ENCODE measurements around the gene SRD5A1. TPM values are rescaled to one million over a fixed set of nuclear protein-coding genes. Genes with fewer than 3 reads are reported as not detected.

The SRD5A1 gene
- total and polyA plus RNA-seq, 2 of the 8 experiments (the other 6 are each of a cell fraction or from before 2014, with no cell fraction given), result 34.7 to 42.4 TPM

DNA sequence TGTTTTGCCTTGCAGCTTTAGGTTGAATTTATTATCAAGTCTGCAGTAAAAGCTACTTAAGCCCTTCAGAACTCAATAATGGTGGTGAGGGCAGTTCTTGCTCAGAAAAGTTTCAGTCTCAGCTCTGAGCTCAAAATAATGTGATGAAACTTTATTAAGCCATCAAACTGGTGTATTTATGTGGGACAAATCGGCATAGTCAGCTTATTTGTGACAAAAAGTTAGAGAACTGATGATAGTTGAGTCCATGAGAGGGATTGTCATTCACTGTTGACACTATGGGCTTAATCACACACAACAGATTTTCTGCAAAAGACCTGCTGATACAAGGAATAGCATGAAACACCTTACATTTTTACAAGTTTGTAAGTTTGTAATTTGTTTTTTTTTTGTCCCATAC, 9.4 kb downstream of the SRD5A1 start:
- no peak overlapping the region for H4K8ac ChIP-seq (ENCODE audit: extremely low read depth, insufficient read depth, low read length)
- no peak overlapping the region for H3K4me2 ChIP-seq (ENCODE audit: insufficient read depth in 1 of 2, low read depth in 2 of 2, low read length in 2 of 2)
- CTCF ChIA-PET (ENCODE audit: partially characterized antibody), result no interaction called here
- no peaks in the 10 kb centered on the region; the same call in 1 of the 2 replicates for H3K79me1 ChIP-seq (ENCODE audit: low read depth, low read length)
- no peak overlapping the region for H4K5ac ChIP-seq (ENCODE audit: insufficient read length, low read depth, low read length)
- no peak overlapping the region for H3K4ac ChIP-seq (replicated peaks; ENCODE audit: insufficient read length, low read depth, low read length)
- DNase-seq (ENCODE audit: low read depth in 1 of 2, low spot score in 2 of 2), result no peak
- peaks cover 0 to 17% of the 10 kb centered on the region in 2 experiments; a peak in 3 of 4 replicates for H3K79me2 ChIP-seq (ENCODE audit: control insufficient read depth in 1 of 2, insufficient read depth in 2 of 2, low read length in 2 of 2)
- no peak overlapping the region for H3K18ac ChIP-seq (ENCODE audit: extremely low read depth, low read length)
- H3K14ac ChIP-seq (ENCODE audit: insufficient read length), result no peak overlapping the region
- no peak overlapping the region for H3K23ac ChIP-seq (ENCODE audit: insufficient read length)
- H3K4me3 ChIP-seq (ENCODE audit: extremely low read depth in 1 of 4, insufficient read depth in 2 of 4, low read depth in 3 of 4, low read length in 4 of 4), result no peak overlapping the region
- 89% methylated on average over 1 of the region's 1 CpG; no CpG with 5 or more reads in 1 of the 2 experiments for WGBS, 2 experiments (ENCODE audit: extremely low coverage in 1 of 2, insufficient coverage in 1 of 2, insufficient read length in 1 of 2, insufficient replicate concordance in 2 of 2, low coverage in 1 of 2, low lambda C conversion rate in 2 of 2, missing lambda C conversion rate in 1 of 2)
- no peaks in the 10 kb centered on the region for H3K23me2 ChIP-seq (ENCODE audit: low read depth, low read length)
- no peaks in the 10 kb centered on the region for H3K4me1 ChIP-seq (replicated peaks in 1 of 4; ENCODE audit: control insufficient read depth in 3 of 4, insufficient read depth in 4 of 4, low read length in 3 of 4)
- no peak for FAIRE-seq
- H2AK5ac ChIP-seq (ENCODE audit: low read depth, low read length), result no peak overlapping the region
- no peak overlapping the region for H2BK12ac ChIP-seq (ENCODE audit: low read depth, low read length)
- no peak overlapping the region for H2AFZ ChIP-seq (ENCODE audit: low read length)
- H4K20me1 ChIP-seq (replicated peaks in 1 of 2; ENCODE audit: control insufficient read depth in 1 of 2, insufficient read depth in 2 of 2, low read length in 2 of 2), result peaks cover 0 to 4% of the 10 kb centered on the region in 2 experiments
- no peak overlapping the region for H2BK120ac ChIP-seq (replicated peaks; ENCODE audit: low read depth, low read length)
- H3K9me3 ChIP-seq (ENCODE audit: insufficient read depth in 2 of 2, low read depth in 1 of 2, low read length in 1 of 2), result no peaks in the 10 kb centered on the region
- H3K27ac ChIP-seq (ENCODE audit: low read depth, low read length), result no peak overlapping the region
- no peak overlapping the region for H2BK20ac ChIP-seq (ENCODE audit: low read length)
- no peaks in the 10 kb centered on the region; a peak in 1 of 8 replicates for H3K36me3 ChIP-seq (ENCODE audit: control insufficient read depth in 2 of 4, insufficient read depth in 4 of 4, low read length in 3 of 4)
- POLR2A ChIA-PET (ENCODE audit: partially characterized antibody), result interaction anchor here (2.6 kb wide), 1 partner anchor 10 kb away, joined by 11 read pairs; the partner anchor contains the start of genes NSUN2 and SRD5A1
- no peak overlapping the region for H3K56ac ChIP-seq (replicated peaks; ENCODE audit: insufficient read length, low read depth, low read length)
- no peaks in the 10 kb centered on the region for H3K27me3 ChIP-seq (replicated peaks in 1 of 4; ENCODE audit: control insufficient read depth in 3 of 4, extremely low read depth in 1 of 4, insufficient read depth in 3 of 4, low read length in 3 of 4)
- H4K91ac ChIP-seq (replicated peaks; ENCODE audit: insufficient read length, low read length), result no peak overlapping the region
- no peak overlapping the region for H2BK5ac ChIP-seq (ENCODE audit: low read depth, low read length)
- H2BK15ac ChIP-seq (ENCODE audit: low read length), result no peak overlapping the region
- H3K9ac ChIP-seq (replicated peaks in 1 of 4; ENCODE audit: extremely low read depth in 1 of 4, low read depth in 3 of 4, low read length in 3 of 4), result no peak overlapping the region
- TF ChIP-seq EGR1 (IDR thresholded peaks at IDR 0.05; ENCODE audit: borderline replicate concordance, low read depth, low read length) (no peak), POLR2A (IDR thresholded peaks at IDR 0.05; ENCODE audit: control extremely low read depth in 1 of 2, low read depth in 2 of 2, low read length in 2 of 2) (no peak), SIRT6 (IDR thresholded peaks at IDR 0.05; ENCODE audit: low read length) (no peak), CREB1 (IDR thresholded peaks at IDR 0.05) (no peak), RFX5 (IDR thresholded peaks at IDR 0.05; ENCODE audit: borderline replicate concordance, low read depth, low read length) (no peak), KDM5A (IDR thresholded peaks at IDR 0.05; ENCODE audit: low read length) (no peak), SUZ12 (IDR thresholded peaks at IDR 0.05; ENCODE audit: low read length) (no peak), HDAC2 (IDR thresholded peaks at IDR 0.05; ENCODE audit: borderline replicate concordance in 1 of 2, low read depth in 2 of 2, low read length in 2 of 2) (no peak), SP1 (IDR thresholded peaks at IDR 0.05; ENCODE audit: low read depth, low read length) (no peak), YY1 (IDR thresholded peaks at IDR 0.05; ENCODE audit: low read depth, low read length) (no peak), KDM4A (IDR thresholded peaks at IDR 0.05; ENCODE audit: low read depth, low read length, severe bottlenecking) (no peak), NANOG (IDR thresholded peaks at IDR 0.05; ENCODE audit: insufficient read depth, low read depth, low read length, poor library complexity, severe bottlenecking) (no peak)
- TF ChIP-seq, protein P1, sequence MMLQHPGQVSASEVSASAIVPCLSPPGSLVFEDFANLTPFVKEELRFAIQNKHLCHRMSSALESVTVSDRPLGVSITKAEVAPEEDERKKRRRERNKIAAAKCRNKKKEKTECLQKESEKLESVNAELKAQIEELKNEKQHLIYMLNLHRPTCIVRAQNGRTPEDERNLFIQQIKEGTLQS (IDR thresholded peaks at IDR 0.05; ENCODE audit: insufficient read depth, low read depth, low read length), result no peak
- TF ChIP-seq, protein P2, sequence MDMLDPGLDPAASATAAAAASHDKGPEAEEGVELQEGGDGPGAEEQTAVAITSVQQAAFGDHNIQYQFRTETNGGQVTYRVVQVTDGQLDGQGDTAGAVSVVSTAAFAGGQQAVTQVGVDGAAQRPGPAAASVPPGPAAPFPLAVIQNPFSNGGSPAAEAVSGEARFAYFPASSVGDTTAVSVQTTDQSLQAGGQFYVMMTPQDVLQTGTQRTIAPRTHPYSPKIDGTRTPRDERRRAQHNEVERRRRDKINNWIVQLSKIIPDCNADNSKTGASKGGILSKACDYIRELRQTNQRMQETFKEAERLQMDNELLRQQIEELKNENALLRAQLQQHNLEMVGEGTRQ (IDR thresholded peaks at IDR 0.05; ENCODE audit: low read length), result no peak

Data from H1 (cell line).